ENCODE results near the gene EIF4E.
A peak's percentile ranks its signal among the peaks of the same experiment; 100 is the strongest.

The EIF4E gene

GRCh38 chr4:98867648-98868047 lies 61.3 kb downstream of the EIF4E start:
- H3K27ac ChIP-seq, result no peak overlapping the region
- no peak for TF ChIP-seq ZFX (IDR thresholded peaks at IDR 0.05; ENCODE audit: borderline replicate concordance)
- no peak for TF ChIP-seq CTCF (IDR thresholded peaks at IDR 0.05)

GRCh38 chr4:98865059-98865458 lies 63.9 kb downstream of the EIF4E start:
- TF ChIP-seq ZFX (IDR thresholded peaks at IDR 0.05; ENCODE audit: borderline replicate concordance) (no peak), CTCF (IDR thresholded peaks at IDR 0.05) (no peak)
- no peak overlapping the region for H3K27ac ChIP-seq

- TF ChIP-seq CTCF (IDR thresholded peaks at IDR 0.05), result no peak
- TF ChIP-seq ZFX (IDR thresholded peaks at IDR 0.05; ENCODE audit: borderline replicate concordance), result no peak
- H3K27ac ChIP-seq, result no peak overlapping the region
Observed at GRCh38 chr4:98864560-98864959, 64.4 kb downstream of the EIF4E start.

- TF ChIP-seq CTCF (IDR thresholded peaks at IDR 0.05) (no peak), ZFX (IDR thresholded peaks at IDR 0.05; ENCODE audit: borderline replicate concordance) (no peak)
- H3K27ac ChIP-seq, result no peak overlapping the region
Observed at GRCh38 chr4:98862371-98862770, 66.6 kb downstream of the EIF4E start.

- H3K27ac ChIP-seq, result peak overlapping the region; percentile 53
- TF ChIP-seq CTCF (IDR thresholded peaks at IDR 0.05) (no peak), ZFX (IDR thresholded peaks at IDR 0.05; ENCODE audit: borderline replicate concordance) (no peak)
Observed at GRCh38 chr4:98861100-98861884, 67.6 kb downstream of the EIF4E start.

GRCh38 chr4:98851806-98852205 lies 77.1 kb downstream of the EIF4E start:
- TF ChIP-seq CTCF (IDR thresholded peaks at IDR 0.05), result no peak
- TF ChIP-seq ZFX (IDR thresholded peaks at IDR 0.05; ENCODE audit: borderline replicate concordance), result no peak
- no peak overlapping the region for H3K27ac ChIP-seq

GRCh38 chr4:98850937-98851336 lies 78.0 kb downstream of the EIF4E start:
- TF ChIP-seq ZFX (IDR thresholded peaks at IDR 0.05; ENCODE audit: borderline replicate concordance), result no peak
- no peak for TF ChIP-seq CTCF (IDR thresholded peaks at IDR 0.05)
- no peak overlapping the region for H3K27ac ChIP-seq
